WTC11 (cell line): ENCODE results near the gene GSK3B. TPM values are rescaled to one million over a fixed set of nuclear protein-coding genes. Genes with fewer than 3 reads are reported as not detected.

Experiments used
- ATAC-seq: fragments of 200-7000 bp; cut with Tn5 transposase; 2 replicates; pipeline ENCODE4 v1.10.0; 2021; ENCODE audit warnings: mild to moderate bottlenecking, moderate library complexity
- CTCF ChIA-PET: fragments of 300-600 bp; sonication (Branson Sonifier 250); formaldehyde crosslinking; loops from one replicate; lab custom pipeline; 2021; ENCODE audit warnings: antibody characterized with exemption; lab: Charles Lee
- POLR2A ChIA-PET: fragments of 350-600 bp; sonication (Branson Sonifier 250); formaldehyde crosslinking; loops from one replicate; lab custom pipeline; 2021; ENCODE audit warnings: antibody characterized with exemption; lab: Charles Lee
- DNase-seq: peaks from one replicate; pipeline ENCODE4 v3.0.0; 2021; ENCODE audit warnings: low spot score
- H3K27ac Mint-ChIP-seq: 2 replicates; pipeline ENCODE4 v1.8.0; 2021; ENCODE audit warnings: mixed read lengths
- H3K27me3 Mint-ChIP-seq: 2 replicates; pipeline ENCODE4 v1.8.0; 2021; ENCODE audit warnings: low read depth, mild to moderate bottlenecking, moderate library complexity, mixed read lengths
- H3K36me3 Mint-ChIP-seq: 2 replicates; pipeline ENCODE4 v1.8.0; 2021; ENCODE audit warnings: mixed read lengths
- H3K4me1 Mint-ChIP-seq: 2 replicates; pipeline ENCODE4 v1.8.0; 2022; ENCODE audit warnings: mixed read lengths
- H3K4me3 Mint-ChIP-seq: 2 replicates; pipeline ENCODE4 v1.8.0; 2021; ENCODE audit warnings: mild to moderate bottlenecking, moderate library complexity, mixed read lengths
- H3K9me3 Mint-ChIP-seq: 2 replicates; pipeline ENCODE4 v1.8.0; 2021; ENCODE audit warnings: mixed read lengths
- ARID4B ChIP-seq: sonication (generic); formaldehyde crosslinking; IDR thresholded peaks from 2 replicates; pipeline ENCODE4 v1.8.0; 2023; ENCODE audit warnings: missing genetic modification reagents, mild to moderate bottlenecking, borderline replicate concordance
- CREB1 ChIP-seq: sonication (generic); formaldehyde crosslinking; IDR thresholded peaks from 2 replicates; pipeline ENCODE4 v1.8.0; 2023; ENCODE audit warnings: mild to moderate bottlenecking, missing genetic modification reagents
- CTCF ChIP-seq: fragments of 200-600 bp; IDR thresholded peaks from 2 replicates; pipeline ENCODE4 v1.8.0; 2022; ENCODE audit warnings: antibody characterized with exemption
- HMGXB4 ChIP-seq: sonication (generic); formaldehyde crosslinking; IDR thresholded peaks from 2 replicates; pipeline ENCODE4 v1.8.1; 2023; ENCODE audit warnings: mild to moderate bottlenecking, moderate library complexity, missing genetic modification reagents
- NR1H2 ChIP-seq: sonication (generic); formaldehyde crosslinking; IDR thresholded peaks from 2 replicates; pipeline ENCODE4 v1.9.0; 2021; ENCODE audit warnings: mild to moderate bottlenecking, moderate library complexity, missing genetic modification reagents
- RELA ChIP-seq: sonication (generic); formaldehyde crosslinking; IDR thresholded peaks from 2 replicates; pipeline ENCODE4 v1.8.1; 2022; ENCODE audit warnings: missing genetic modification reagents, mild to moderate bottlenecking, borderline replicate concordance
- ZNF232 ChIP-seq: sonication (generic); formaldehyde crosslinking; IDR thresholded peaks from 2 replicates; pipeline ENCODE4 v1.8.0; 2022; ENCODE audit warnings: mild to moderate bottlenecking, missing genetic modification reagents
- ZNF281 ChIP-seq: sonication (generic); formaldehyde crosslinking; IDR thresholded peaks from 2 replicates; pipeline ENCODE4 v1.8.0; 2023; ENCODE audit warnings: mild to moderate bottlenecking, missing genetic modification reagents
- ZNF416 ChIP-seq: fragments of 250-450 bp; sonication (Bioruptor Pico); IDR thresholded peaks from 2 replicates; pipeline ENCODE4 v1.9.0; 2021; ENCODE audit warnings: mild to moderate bottlenecking, inconsistent platforms
- ZNF532 ChIP-seq: fragments of 250-450 bp; sonication (Bioruptor Pico); IDR thresholded peaks from 2 replicates; pipeline ENCODE4 v1.9.0; 2021; ENCODE audit warnings: mild to moderate bottlenecking, borderline replicate concordance
- ZSCAN18 ChIP-seq: fragments of 250-450 bp; sonication (Bioruptor Pico); IDR thresholded peaks from 2 replicates; pipeline ENCODE4 v2.1.2; 2022; ENCODE audit warnings: mild to moderate bottlenecking, moderate library complexity
- total RNA-seq: library from RNA; stranded (reverse); gene quantifications from 3 replicates; pipeline ENCODE4 v1.2.3, GENCODE V29; 2021
- TF ChIP-seq, protein P1 (sequence below): sonication (generic); formaldehyde crosslinking; conservative IDR thresholded peaks from 2 replicates; pipeline ENCODE4 v1.8.1; 2022; ENCODE audit warnings: mild to moderate bottlenecking, missing genetic modification reagents

GSK3B gene
- total RNA-seq, 1 experiment from 2014 or later, result 48.9 TPM

DNA sequence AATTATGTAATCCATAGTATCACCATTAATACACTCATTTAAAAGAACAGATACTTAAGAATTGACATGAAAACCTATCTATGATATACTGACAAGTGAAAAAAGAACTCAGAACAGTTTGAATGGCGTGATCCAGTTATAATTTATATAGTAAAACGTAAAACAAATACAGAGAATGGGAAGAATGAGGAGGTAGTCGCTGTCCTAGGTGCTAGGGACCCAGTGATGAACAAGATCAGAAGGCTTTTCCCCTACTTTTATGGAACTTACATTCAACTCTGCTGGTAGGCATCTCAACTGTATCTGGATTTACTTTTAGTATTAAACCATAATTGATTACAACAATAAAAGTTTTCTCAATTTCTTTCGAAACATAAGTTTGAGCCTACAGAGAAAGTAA is 31.8 kb downstream of the GSK3B start (continued):
- TF ChIP-seq CTCF (no peak), HMGXB4 (CRISPR knock-in tag) (no peak), ZNF281 (CRISPR knock-in tag) (no peak), ZNF416 (no peak)
- TF ChIP-seq, protein P1, sequence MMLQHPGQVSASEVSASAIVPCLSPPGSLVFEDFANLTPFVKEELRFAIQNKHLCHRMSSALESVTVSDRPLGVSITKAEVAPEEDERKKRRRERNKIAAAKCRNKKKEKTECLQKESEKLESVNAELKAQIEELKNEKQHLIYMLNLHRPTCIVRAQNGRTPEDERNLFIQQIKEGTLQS (CRISPR knock-in tag), result no peak

DNA sequence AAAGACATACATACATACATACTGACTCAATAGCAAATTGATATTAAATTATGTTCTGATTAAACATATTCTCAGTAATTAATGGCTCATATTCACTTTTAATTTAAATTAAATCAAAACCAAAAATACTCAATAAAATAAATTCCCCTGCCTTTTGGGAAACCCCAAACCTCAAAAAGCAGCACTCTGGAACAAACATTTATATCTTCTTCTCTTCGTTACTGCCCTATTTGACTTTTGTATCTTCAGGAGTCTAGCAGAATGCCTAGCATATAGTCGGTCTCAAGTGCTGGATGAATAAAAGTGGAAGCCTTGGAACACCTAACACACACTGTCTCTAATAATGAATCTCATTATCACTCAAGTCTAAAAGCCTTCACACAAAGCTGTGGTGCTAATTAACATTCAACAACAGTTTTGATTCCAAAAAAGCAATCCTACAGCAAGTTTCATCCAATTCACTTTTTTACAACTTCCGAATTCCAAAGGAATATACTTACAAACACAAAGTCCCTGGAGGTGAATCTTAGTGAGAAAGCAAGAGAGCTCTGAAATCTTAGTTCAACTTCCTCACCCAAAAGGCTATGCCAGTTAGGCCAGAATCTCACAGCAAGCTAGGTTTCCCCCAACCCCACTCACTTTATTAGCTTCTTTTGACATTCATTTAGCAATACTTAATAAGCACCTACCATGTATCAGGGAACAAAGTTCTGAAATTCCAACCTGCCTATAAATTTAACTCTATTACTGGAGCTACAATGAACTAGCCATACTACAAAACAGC is 35.0 kb downstream of the GSK3B start:
- H3K4me1 Mint-ChIP-seq, result peaks cover 19% of the 10 kb centered on the region
- no peaks in the 10 kb centered on the region for H3K27me3 Mint-ChIP-seq
- H3K36me3 Mint-ChIP-seq, result peaks cover 8% of the 10 kb centered on the region
- POLR2A ChIA-PET, result no interaction called here
- CTCF ChIA-PET, result interaction anchor here (0.6 to 1.5 kb wide), 2 partner anchors 14 to 19 kb away, joined by 4 to 8 read pairs; no protein-coding TSS in a partner anchor
- H3K9me3 Mint-ChIP-seq, result peaks cover 8% of the 10 kb centered on the region
- H3K4me3 Mint-ChIP-seq, result no peak overlapping the region
- ATAC-seq, result no peak
- DNase-seq, result no peak
- H3K27ac Mint-ChIP-seq, result peak overlapping the region; percentile 51; the same call in 1 of the 2 replicates
- TF ChIP-seq ZSCAN18 (no peak), NR1H2 (CRISPR knock-in tag) (no peak), ZNF232 (no peak), CREB1 (CRISPR knock-in tag) (no peak), CTCF (no peak), ZNF532 (CRISPR knock-in tag) (no peak), ARID4B (CRISPR knock-in tag) (no peak), RELA (CRISPR knock-in tag) (no peak)
